ENCODE data around the gene CNR1.

CNR1 gene

GRCh38 chr6:88164061-88164460, 2.1 kb downstream of the CNR1 start:
- no peak for TF ChIP-seq PATZ1 (CRISPR knock-in tag; IDR thresholded peaks at IDR 0.05; ENCODE audit: borderline replicate concordance)
- no peak for TF ChIP-seq ARNTL (CRISPR knock-in tag; IDR thresholded peaks at IDR 0.05; ENCODE audit: borderline replicate concordance, low read depth)
- TF ChIP-seq POU6F1 (CRISPR knock-in tag; IDR thresholded peaks at IDR 0.05; ENCODE audit: borderline replicate concordance, low read depth): no peak
- TF ChIP-seq ZFP30 (CRISPR knock-in tag; IDR thresholded peaks at IDR 0.05): no peak
- TF ChIP-seq CREB5 (CRISPR knock-in tag; IDR thresholded peaks at IDR 0.05; ENCODE audit: low read depth): no peak
- no peak for TF ChIP-seq BACH2 (CRISPR knock-in tag; IDR thresholded peaks at IDR 0.05; ENCODE audit: borderline replicate concordance)
- TF ChIP-seq ISL1 (CRISPR knock-in tag; IDR thresholded peaks at IDR 0.05): no peak
- TF ChIP-seq ZNF70 (CRISPR knock-in tag; IDR thresholded peaks at IDR 0.05): no peak
- TF ChIP-seq PPARA (CRISPR knock-in tag; IDR thresholded peaks at IDR 0.05; ENCODE audit: borderline replicate concordance): no peak
- TF ChIP-seq CSRNP3 (CRISPR knock-in tag; IDR thresholded peaks at IDR 0.05): no peak
- TF ChIP-seq TCF4 (CRISPR knock-in tag; IDR thresholded peaks at IDR 0.05; ENCODE audit: borderline replicate concordance): no peak
- no peak for ATAC-seq

- TF ChIP-seq POU6F1 (CRISPR knock-in tag; IDR thresholded peaks at IDR 0.05; ENCODE audit: borderline replicate concordance, low read depth) (no peak), ZNF70 (CRISPR knock-in tag; IDR thresholded peaks at IDR 0.05) (no peak)
- no peak for ATAC-seq
These were observed 2.5 kb downstream of the CNR1 start for GRCh38 chr6:88163616-88164015.

GRCh38 chr6:88161940-88162339, 4.2 kb downstream of the CNR1 start:
- no peak for TF ChIP-seq ZNF8 (CRISPR knock-in tag; IDR thresholded peaks at IDR 0.05)
- TF ChIP-seq OSR1 (CRISPR knock-in tag; IDR thresholded peaks at IDR 0.05): no peak
- TF ChIP-seq ZNF565 (CRISPR knock-in tag; conservative IDR thresholded peaks at IDR 0.05; ENCODE audit: low read depth): no peak
- TF ChIP-seq ZFP30 (CRISPR knock-in tag; IDR thresholded peaks at IDR 0.05): no peak
- no peak for TF ChIP-seq RARB (CRISPR knock-in tag; IDR thresholded peaks at IDR 0.05)
- no peak for TF ChIP-seq TOX (CRISPR knock-in tag; IDR thresholded peaks at IDR 0.05; ENCODE audit: borderline replicate concordance)
- TF ChIP-seq ZNF70 (CRISPR knock-in tag; IDR thresholded peaks at IDR 0.05): no peak
- TF ChIP-seq PPARA (CRISPR knock-in tag; IDR thresholded peaks at IDR 0.05; ENCODE audit: borderline replicate concordance): no peak
- no peak for TF ChIP-seq TSHZ2 (CRISPR knock-in tag; IDR thresholded peaks at IDR 0.05)
- no peak for ATAC-seq

Data from SK-N-SH treated with all-trans-retinoic acid at 6 μM for 48 hours (cell line).